ENCODE data around the gene SUPT20HL1.

SUPT20HL1 gene

GRCh38 chrX:24396931-24397279, 36.5 kb downstream of the SUPT20HL1 start:
- H3K36me3 ChIP-seq (ENCODE audit: control insufficient read depth in 2 of 2, insufficient read depth in 1 of 2, low read length in 2 of 2), result no peaks in the 10 kb centered on the region
- H3K4me3 ChIP-seq (ENCODE audit: low read depth, low read length), result no peak overlapping the region
- CTCF ChIA-PET, result interaction anchor here (0.6 to 11.2 kb wide), 19 partner anchors 8 to 747 kb away, joined by 3 to 196 read pairs (median 4); no protein-coding TSS in a partner anchor
- POLR2A ChIA-PET, result no interaction called here
- peaks cover 14% of the 10 kb centered on the region for H3K4me1 ChIP-seq (ENCODE audit: control insufficient read depth, insufficient read depth, low read length)
- TF ChIP-seq ZNF792 (tag by site-specific recombination; IDR thresholded peaks at IDR 0.05), result no peak
- TF ChIP-seq ZNF223 (tag by site-specific recombination; IDR thresholded peaks at IDR 0.05), result no peak
- peak overlapping the region; percentile 59 for H3K27ac ChIP-seq (ENCODE audit: extremely low read depth, low read depth, low read length)
- no peaks in the 10 kb centered on the region for H3K9me3 ChIP-seq (ENCODE audit: control insufficient read depth, insufficient read depth, low read depth, low read length)

- no peaks in the 10 kb centered on the region for H3K36me3 ChIP-seq (ENCODE audit: control insufficient read depth in 2 of 2, insufficient read depth in 1 of 2, low read length in 2 of 2)
- TF ChIP-seq RBAK (tag by site-specific recombination; IDR thresholded peaks at IDR 0.05) (no peak), ZNF514 (tag by site-specific recombination; IDR thresholded peaks at IDR 0.05) (no peak), ZNF140 (tag by site-specific recombination; IDR thresholded peaks at IDR 0.05) (no peak), BCL11B (tag by site-specific recombination; IDR thresholded peaks at IDR 0.05; ENCODE audit: low read depth) (no peak), PBX3 (CRISPR knock-in tag; IDR thresholded peaks at IDR 0.05) (no peak), ZBTB26 (tag by site-specific recombination; optimal IDR thresholded peaks at IDR 0.05) (no peak), ZNF777 (tag by site-specific recombination; IDR thresholded peaks at IDR 0.05; ENCODE audit: borderline replicate concordance) (no peak), ZNF785 (tag by site-specific recombination; IDR thresholded peaks at IDR 0.05) (no peak), ZFP41 (tag by site-specific recombination; IDR thresholded peaks at IDR 0.05; ENCODE audit: borderline replicate concordance) (no peak), ZBTB49 (tag by site-specific recombination; IDR thresholded peaks at IDR 0.05; ENCODE audit: low read depth) (no peak), PRDM6 (tag by site-specific recombination; IDR thresholded peaks at IDR 0.05) (peak; percentile 8; the same call in 1 of the 2 replicates), EGR2 (tag by site-specific recombination; IDR thresholded peaks at IDR 0.05; ENCODE audit: low read depth) (no peak), ZNF596 (tag by site-specific recombination; IDR thresholded peaks at IDR 0.05) (no peak), SP7 (tag by site-specific recombination; IDR thresholded peaks at IDR 0.05) (no peak), ZNF280C (tag by site-specific recombination; IDR thresholded peaks at IDR 0.05) (no peak), ZNF473 (tag by site-specific recombination; IDR thresholded peaks at IDR 0.05) (no peak), OSR2 (tag by site-specific recombination; IDR thresholded peaks at IDR 0.05) (peak; percentile 72), ZNF488 (tag by site-specific recombination; IDR thresholded peaks at IDR 0.05) (no peak), ZNF391 (tag by site-specific recombination; IDR thresholded peaks at IDR 0.05; ENCODE audit: borderline replicate concordance, low read depth) (no peak), ZNF629 (tag by site-specific recombination; IDR thresholded peaks at IDR 0.05) (peak; percentile 22; the same call in 1 of the 2 replicates)
- H3K9me3 ChIP-seq (ENCODE audit: control insufficient read depth, insufficient read depth, low read depth, low read length), result no peaks in the 10 kb centered on the region
- peak overlapping the region; percentile 13; the same call in 1 of the 2 replicates for H3K27ac ChIP-seq (ENCODE audit: extremely low read depth, low read depth, low read length)
- no peak overlapping the region for H3K4me3 ChIP-seq (ENCODE audit: low read depth, low read length)
- ChIA-PET CTCF (interaction anchor here (0.5 to 11.2 kb wide), 6 partner anchors 11 to 263 kb away, joined by 3 to 196 read pairs (median 4); no protein-coding TSS in a partner anchor), POLR2A (no interaction called here)
- H3K4me1 ChIP-seq (ENCODE audit: control insufficient read depth, insufficient read depth, low read length), result peaks cover 14% of the 10 kb centered on the region
Measured at GRCh38 chrX:24398766-24399165, 38.3 kb downstream of the SUPT20HL1 start.

Measured in HEK293 (cell line).